ENCODE measurements around the gene LAMA3.

DNA sequence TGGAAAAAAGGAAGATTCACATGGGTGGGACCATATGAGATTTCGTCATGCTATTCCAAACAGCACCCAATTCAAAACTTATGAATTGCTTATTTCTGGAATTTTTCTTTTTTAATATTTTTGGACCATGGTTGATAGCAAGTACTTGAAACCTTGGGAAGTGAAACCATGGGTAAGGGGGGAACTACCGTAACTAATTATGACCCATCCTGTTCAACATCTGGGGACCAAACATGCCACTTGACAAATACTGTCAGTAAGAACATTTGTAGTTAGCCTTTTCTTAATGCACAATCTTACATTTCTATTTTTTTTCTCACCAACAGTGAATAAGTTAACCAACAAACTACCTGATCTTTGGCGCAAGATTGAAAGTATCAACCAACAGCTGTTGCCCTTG is 219.6 kb downstream of the LAMA3 start:
- TF ChIP-seq, protein P1, sequence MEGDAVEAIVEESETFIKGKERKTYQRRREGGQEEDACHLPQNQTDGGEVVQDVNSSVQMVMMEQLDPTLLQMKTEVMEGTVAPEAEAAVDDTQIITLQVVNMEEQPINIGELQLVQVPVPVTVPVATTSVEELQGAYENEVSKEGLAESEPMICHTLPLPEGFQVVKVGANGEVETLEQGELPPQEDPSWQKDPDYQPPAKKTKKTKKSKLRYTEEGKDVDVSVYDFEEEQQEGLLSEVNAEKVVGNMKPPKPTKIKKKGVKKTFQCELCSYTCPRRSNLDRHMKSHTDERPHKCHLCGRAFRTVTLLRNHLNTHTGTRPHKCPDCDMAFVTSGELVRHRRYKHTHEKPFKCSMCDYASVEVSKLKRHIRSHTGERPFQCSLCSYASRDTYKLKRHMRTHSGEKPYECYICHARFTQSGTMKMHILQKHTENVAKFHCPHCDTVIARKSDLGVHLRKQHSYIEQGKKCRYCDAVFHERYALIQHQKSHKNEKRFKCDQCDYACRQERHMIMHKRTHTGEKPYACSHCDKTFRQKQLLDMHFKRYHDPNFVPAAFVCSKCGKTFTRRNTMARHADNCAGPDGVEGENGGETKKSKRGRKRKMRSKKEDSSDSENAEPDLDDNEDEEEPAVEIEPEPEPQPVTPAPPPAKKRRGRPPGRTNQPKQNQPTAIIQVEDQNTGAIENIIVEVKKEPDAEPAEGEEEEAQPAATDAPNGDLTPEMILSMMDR (conservative IDR thresholded peaks at IDR 0.05; ENCODE audit: low read length), result no peak
- no peak for TF ChIP-seq EZH2phosphoT487 (IDR thresholded peaks at IDR 0.05; ENCODE audit: borderline replicate concordance)

Data from Loucy (cell line).